ENCODE data around the gene MARCHF7.

- TF ChIP-seq CTCF (conservative IDR thresholded peaks at IDR 0.05 in 1 of 2, IDR thresholded peaks at IDR 0.05 in 1 of 2; ENCODE audit: low read depth in 1 of 2, low read length in 2 of 2) (no peak), EZH2 (IDR thresholded peaks at IDR 0.05; ENCODE audit: low read length, missing control alignments) (no peak)
These were observed 49.8 kb downstream of the MARCHF7 start for GRCh38 chr2:159762075-159762474.

Data from fibroblast of lung (primary cell).